Keratinocyte (primary cell): ENCODE results near the gene SLC43A1. TPM values are rescaled to one million over a fixed set of nuclear protein-coding genes. Genes with fewer than 3 reads are reported as not detected.

Source experiments
- DNase-seq: peaks from one replicate; pipeline ENCODE4 v3.0.0-alpha.2; 2011; ENCODE audit warnings: low read depth, missing footprints, low spot score
- FAIRE-seq: peaks from 2 replicates; lab custom pipeline; 2011; peaks lifted over from hg19 to GRCh38; lab: Jason Lieb, UNC
- H2AFZ ChIP-seq: 2 replicates; pipeline ENCODE4 v1.6.0; 2012; ENCODE audit warnings: low read length, control low read depth, inconsistent platforms; ENCODE audit not compliant: control insufficient read depth
- H3K27ac ChIP-seq: 2 replicates; pipeline ENCODE4 v1.5.1; 2011; ENCODE audit warnings: low read length; ENCODE audit not compliant: control insufficient read depth, insufficient read depth
- H3K27me3 ChIP-seq: 3 replicates; pipeline ENCODE4 v1.6.0; 2011; ENCODE audit warnings: low read length; ENCODE audit not compliant: control insufficient read depth, insufficient read depth; ENCODE audit errors: extremely low read depth
- H3K36me3 ChIP-seq, 2 experiments: 2 replicates in 1 of 2; 3 replicates in 1 of 2; pipeline ENCODE4 v1.5.1; 2011; ENCODE audit warnings: low read length in 2 of 2, mild to moderate bottlenecking in 1 of 2; ENCODE audit not compliant: control insufficient read depth in 2 of 2, insufficient read depth in 2 of 2; ENCODE audit errors: extremely low read depth in 1 of 2
- H3K4me1 ChIP-seq: 3 replicates; pipeline ENCODE4 v1.5.1; 2011; ENCODE audit warnings: low read length; ENCODE audit not compliant: control insufficient read depth, insufficient read depth; ENCODE audit errors: extremely low read depth
- H3K4me2 ChIP-seq: 3 replicates; pipeline ENCODE4 v1.6.0; 2011; ENCODE audit warnings: low read depth, low read length; ENCODE audit not compliant: control insufficient read depth, insufficient read depth; ENCODE audit errors: extremely low read depth
- H3K4me3 ChIP-seq, 3 experiments: fragments of 200-600 bp in 1 of 3; sonication (generic) in 1 of 3; 2 replicates in 2 of 3; 3 replicates in 1 of 3; pipeline ENCODE4 v1.5.1; 2011 to 2016; ENCODE audit warnings: low read length in 3 of 3, mild to moderate bottlenecking in 3 of 3, control low read depth in 2 of 3, inconsistent platforms in 1 of 3, low read depth in 1 of 3, mixed read lengths in 1 of 3, mixed run types in 1 of 3, moderate library complexity in 1 of 3; ENCODE audit not compliant: control insufficient read depth in 2 of 3, insufficient read depth in 2 of 3; ENCODE audit errors: extremely low read depth in 1 of 3
- H3K79me2 ChIP-seq: 2 replicates; pipeline ENCODE4 v1.6.0; 2012; ENCODE audit warnings: low read length; ENCODE audit not compliant: control insufficient read depth, insufficient read depth
- H3K9ac ChIP-seq: 3 replicates; pipeline ENCODE4 v1.6.0; 2011; ENCODE audit warnings: low read length; ENCODE audit not compliant: control insufficient read depth, insufficient read depth; ENCODE audit errors: extremely low read depth
- H3K9me1 ChIP-seq: 3 replicates; pipeline ENCODE4 v1.6.0; 2011; ENCODE audit warnings: low read length; ENCODE audit not compliant: control insufficient read depth, insufficient read depth; ENCODE audit errors: extremely low read depth
- H3K9me3 ChIP-seq: 2 replicates; pipeline ENCODE4 v1.5.1; 2012; ENCODE audit warnings: low read depth, low read length; ENCODE audit not compliant: control insufficient read depth
- H4K20me1 ChIP-seq: 3 replicates; pipeline ENCODE4 v1.6.0; 2011; ENCODE audit warnings: low read length; ENCODE audit not compliant: control insufficient read depth, insufficient read depth; ENCODE audit errors: extremely low read depth
- CTCF ChIP-seq, 3 experiments: IDR thresholded peaks in 1 of 3; conservative IDR thresholded peaks in 1 of 3; optimal IDR thresholded peaks in 1 of 3; 2 replicates in 2 of 3; 3 replicates in 1 of 3; pipeline versions ENCODE3 to v1.5.1; 2011; ENCODE audit warnings: low read length in 3 of 3, mild to moderate bottlenecking in 3 of 3, moderate library complexity in 2 of 3, control low read depth in 1 of 3, inconsistent platforms in 1 of 3; ENCODE audit not compliant: insufficient read depth in 2 of 3; ENCODE audit errors: extremely low read depth in 1 of 3
- EZH2 ChIP-seq: IDR thresholded peaks from one replicate; pipeline ENCODE4 v1.6.1; 2012; ENCODE audit warnings: inconsistent platforms, mild to moderate bottlenecking, low read length, moderate library complexity
- dilution Hi-C: fragments of 300-500 bp; cut with MboI; formaldehyde crosslinking; loops from one replicate; pipeline ENCODE4 v1.7.0; 2020; ENCODE audit warnings: low sequenced_read_pairs; ENCODE audit not compliant: extremely low pct_ligation_motif_present
- polyA plus RNA-seq, 5 experiments: library from polyadenylated mRNA; depleted of rRNA in 3 of 5; stranded (reverse) in 3 of 5; stranded (forward) in 1 of 5; unstranded in 1 of 5; fragments of >200 nt; gene quantifications; 1 replicate in 1 of 5; 2 replicates in 3 of 5; 3 replicates in 1 of 5; pipeline versions ENCODE4 v1.2.1 to v1.2.3, GENCODE V29; 2011 to 2012; ENCODE audit warnings: missing spikeins in 2 of 5, low read depth in 1 of 5, low replicate concordance in 1 of 5

Gene SLC43A1
- polyA plus RNA-seq, 1 donor (not counting 4 experiments of a cell fraction or from before 2014, with no cell fraction given) = 0.75 TPM

GRCh38 chr11:57546451-57546850, 30.9 kb upstream of the SLC43A1 start:
- no peak overlapping the region for H3K9ac ChIP-seq
- H3K27ac ChIP-seq = no peak overlapping the region
- H3K9me3 ChIP-seq = no peaks in the 10 kb centered on the region
- dilution Hi-C loops = no loop called here
- no peaks in the 10 kb centered on the region for H3K9me1 ChIP-seq
- peaks cover 0 to 13% of the 10 kb centered on the region in 2 experiments for H3K36me3 ChIP-seq
- peaks cover 4% of the 10 kb centered on the region for H3K27me3 ChIP-seq
- no peak overlapping the region for H2AFZ ChIP-seq
- H3K4me3 ChIP-seq = no peak overlapping the region
- no peak for DNase-seq
- H4K20me1 ChIP-seq = no peaks in the 10 kb centered on the region
- TF ChIP-seq CTCF (optimal IDR thresholded peaks at IDR 0.05 in 1 of 3, IDR thresholded peaks at IDR 0.05 in 1 of 3, conservative IDR thresholded peaks at IDR 0.05 in 1 of 3; ENCODE audit: extremely low read depth in 1 of 3, insufficient read depth in 2 of 3, low read length in 3 of 3) = no peak
- no peak for TF ChIP-seq EZH2
- FAIRE-seq = no peak
- H3K4me2 ChIP-seq = no peak overlapping the region
- H3K79me2 ChIP-seq = no peaks in the 10 kb centered on the region
- peaks cover 9% of the 10 kb centered on the region for H3K4me1 ChIP-seq

DNA sequence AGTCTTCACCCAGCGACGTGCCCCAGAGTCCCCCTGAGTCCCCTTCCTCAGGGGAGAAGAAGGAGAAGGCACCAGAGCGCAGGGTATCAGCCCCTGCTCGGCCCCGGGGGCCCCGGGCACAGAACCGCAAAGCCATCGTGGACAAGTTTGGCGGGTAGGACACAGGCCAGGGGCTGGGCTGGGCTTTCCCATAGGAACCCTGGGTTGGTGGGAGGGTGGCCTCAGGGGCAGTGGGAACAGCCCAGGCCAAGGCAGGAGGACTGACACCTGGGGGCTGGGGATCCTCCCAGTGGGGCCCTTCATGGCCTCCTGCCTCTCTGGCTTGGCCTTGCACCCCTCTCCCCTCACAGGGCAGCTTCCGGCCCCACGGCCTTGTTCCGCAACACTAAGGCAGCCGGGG, 30.4 kb upstream of the SLC43A1 start:
- dilution Hi-C loops = no loop called here
- H3K4me1 ChIP-seq = peaks cover 9% of the 10 kb centered on the region
- no peak overlapping the region for H3K9ac ChIP-seq
- TF ChIP-seq CTCF (optimal IDR thresholded peaks at IDR 0.05 in 1 of 3, IDR thresholded peaks at IDR 0.05 in 1 of 3, conservative IDR thresholded peaks at IDR 0.05 in 1 of 3; ENCODE audit: extremely low read depth in 1 of 3, insufficient read depth in 2 of 3, low read length in 3 of 3) (no peak), EZH2 (no peak)
- FAIRE-seq = no peak
- H3K27me3 ChIP-seq = peaks cover 4% of the 10 kb centered on the region
- H3K27ac ChIP-seq = no peak overlapping the region
- no peaks in the 10 kb centered on the region for H3K9me3 ChIP-seq
- H2AFZ ChIP-seq = no peak overlapping the region
- no peaks in the 10 kb centered on the region for H4K20me1 ChIP-seq
- no peaks in the 10 kb centered on the region for H3K79me2 ChIP-seq
- no peak for DNase-seq
- H3K4me2 ChIP-seq = no peak overlapping the region
- no peak overlapping the region for H3K4me3 ChIP-seq
- H3K9me1 ChIP-seq = no peaks in the 10 kb centered on the region
- peaks cover 0 to 13% of the 10 kb centered on the region in 2 experiments for H3K36me3 ChIP-seq
